ENCODE data around the gene SHFL.

GRCh38 chr19:10107254-10107653, 21.1 kb downstream of the SHFL start:
- TF ChIP-seq CTCF (IDR thresholded peaks at IDR 0.05) (no peak), POLR2A (IDR thresholded peaks at IDR 0.05) (no peak)

All from right lobe of liver (tissue), 4 donors.